MM.1S (cell line): ENCODE measurements around the gene ETV6.

Experiments used
- DNase-seq: peaks from one replicate; pipeline ENCODE4 v3.0.0-alpha.2; 2015
- H2AFZ ChIP-seq: fragments of 300-600 bp; sonication (generic); 2 replicates; pipeline ENCODE4 v1.6.0; 2016; ENCODE audit warnings: antibody characterized with exemption, low read length
- H3F3A ChIP-seq: fragments of 300-600 bp; sonication (generic); 2 replicates; pipeline ENCODE4 v1.6.1; 2016; ENCODE audit warnings: mild to moderate bottlenecking, antibody characterized with exemption, low read length, moderate library complexity, mixed read lengths; ENCODE audit not compliant: insufficient read depth
- H3K27ac ChIP-seq: fragments of 300-600 bp; sonication (generic); 2 replicates; pipeline ENCODE4 v1.5.1; 2016; ENCODE audit warnings: mild to moderate bottlenecking, low read length
- H3K27me3 ChIP-seq: fragments of 300-600 bp; sonication (generic); replicated peaks from 2 replicates; pipeline ENCODE4 v1.6.0; 2016; ENCODE audit warnings: low read length; ENCODE audit not compliant: insufficient read depth
- H3K36me3 ChIP-seq: fragments of 300-600 bp; sonication (generic); replicated peaks from 2 replicates; pipeline ENCODE4 v1.6.1; 2016; ENCODE audit warnings: mild to moderate bottlenecking, low read length, mixed read lengths; ENCODE audit not compliant: insufficient read depth
- H3K4me1 ChIP-seq: fragments of 300-600 bp; sonication (generic); 2 replicates; pipeline ENCODE4 v1.6.1; 2016; ENCODE audit warnings: low read length, mixed read lengths
- H3K4me2 ChIP-seq: fragments of 300-600 bp; sonication (generic); 2 replicates; pipeline ENCODE4 v1.6.0; 2016; ENCODE audit warnings: low read depth, low read length
- H3K4me3 ChIP-seq: fragments of 300-600 bp; sonication (generic); 2 replicates; pipeline ENCODE4 v1.5.1; 2016; ENCODE audit warnings: low read length, mixed read lengths
- H3K79me2 ChIP-seq: fragments of 300-600 bp; sonication (generic); 2 replicates; pipeline ENCODE4 v1.6.1; 2016; ENCODE audit warnings: mixed run types, low read length, mixed read lengths
- H3K9ac ChIP-seq: fragments of 300-600 bp; sonication (generic); 2 replicates; pipeline ENCODE4 v1.6.1; 2016; ENCODE audit warnings: low read length, mixed read lengths
- H3K9me2 ChIP-seq: fragments of 300-600 bp; sonication (generic); replicated peaks from 2 replicates; pipeline ENCODE4 v1.6.1; 2016; ENCODE audit warnings: mild to moderate bottlenecking, low read length, mixed read lengths; ENCODE audit not compliant: insufficient read depth
- H3K9me3 ChIP-seq: fragments of 300-600 bp; sonication (generic); replicated peaks from 2 replicates; pipeline ENCODE4 v1.6.1; 2016; ENCODE audit warnings: mild to moderate bottlenecking, low read length, mixed read lengths; ENCODE audit not compliant: insufficient read depth
- H4K20me1 ChIP-seq: fragments of 300-600 bp; sonication (generic); 2 replicates; pipeline ENCODE4 v1.6.1; 2016; ENCODE audit warnings: mild to moderate bottlenecking, low read length, moderate library complexity, mixed read lengths; ENCODE audit not compliant: insufficient read depth
- CTCF ChIP-seq: fragments of 300-600 bp; sonication (generic); IDR thresholded peaks from 2 replicates; pipeline ENCODE4 v1.5.1; 2016; ENCODE audit warnings: antibody characterized with exemption, low read length, mixed read lengths
- EZH2 ChIP-seq: fragments of 300-600 bp; sonication (generic); optimal IDR thresholded peaks from 2 replicates; pipeline ENCODE3; 2017; ENCODE audit warnings: low read depth, mild to moderate bottlenecking, antibody characterized with exemption, low read length, mixed read lengths
- EZH2phosphoT487 ChIP-seq: fragments of 300-600 bp; sonication (generic); IDR thresholded peaks from 2 replicates; pipeline ENCODE4 v1.6.1; 2018; ENCODE audit warnings: antibody characterized with exemption, low read length

The ETV6 gene

GRCh38 chr12:11916113-11916512 lies 266.6 kb downstream of the ETV6 start:
- H3K4me3 ChIP-seq: no peak overlapping the region
- H3K4me2 ChIP-seq: no peak overlapping the region
- no peaks in the 10 kb centered on the region for H3K9me2 ChIP-seq
- H3K9ac ChIP-seq: no peak overlapping the region
- H3K79me2 ChIP-seq: no peaks in the 10 kb centered on the region
- H3K27ac ChIP-seq: no peak overlapping the region
- H3K4me1 ChIP-seq: no peaks in the 10 kb centered on the region
- H2AFZ ChIP-seq: no peak overlapping the region
- no peak for DNase-seq
- H4K20me1 ChIP-seq: no peaks in the 10 kb centered on the region
- no peaks in the 10 kb centered on the region for H3K27me3 ChIP-seq
- H3K9me3 ChIP-seq: no peaks in the 10 kb centered on the region
- H3F3A ChIP-seq: no peaks in the 10 kb centered on the region
- H3K36me3 ChIP-seq: no peaks in the 10 kb centered on the region
- TF ChIP-seq EZH2: no peak
- no peak for TF ChIP-seq EZH2phosphoT487
- no peak for TF ChIP-seq CTCF

GRCh38 chr12:11916771-11917170 lies 267.3 kb downstream of the ETV6 start:
- Histone ChIP-seq H3K9me3 (no peaks in the 10 kb centered on the region), H4K20me1 (no peaks in the 10 kb centered on the region), H3K36me3 (no peaks in the 10 kb centered on the region), H2AFZ (no peak overlapping the region), H3F3A (no peaks in the 10 kb centered on the region), H3K9me2 (no peaks in the 10 kb centered on the region), H3K4me3 (no peak overlapping the region), H3K4me1 (no peaks in the 10 kb centered on the region), H3K27ac (no peak overlapping the region), H3K27me3 (no peaks in the 10 kb centered on the region), H3K9ac (no peak overlapping the region), H3K79me2 (no peaks in the 10 kb centered on the region), H3K4me2 (no peak overlapping the region)
- TF ChIP-seq EZH2phosphoT487 (no peak), EZH2 (no peak)
- no peak for DNase-seq

GRCh38 chr12:11917501-11917900 lies 268.0 kb downstream of the ETV6 start:
- H3K4me3 ChIP-seq: no peak overlapping the region
- TF ChIP-seq EZH2phosphoT487 (no peak), EZH2 (no peak), CTCF (no peak)
- H3K79me2 ChIP-seq: no peaks in the 10 kb centered on the region
- no peak overlapping the region for H3K27ac ChIP-seq
- no peaks in the 10 kb centered on the region for H3K27me3 ChIP-seq
- H3K9ac ChIP-seq: no peak overlapping the region
- no peak for DNase-seq
- peaks cover 1% of the 10 kb centered on the region; the same call in 1 of the 2 replicates for H3K4me1 ChIP-seq
- no peaks in the 10 kb centered on the region for H3K9me2 ChIP-seq
- no peaks in the 10 kb centered on the region for H3F3A ChIP-seq
- H4K20me1 ChIP-seq: no peaks in the 10 kb centered on the region
- no peak overlapping the region for H2AFZ ChIP-seq
- H3K36me3 ChIP-seq: no peaks in the 10 kb centered on the region
- H3K4me2 ChIP-seq: no peak overlapping the region
- H3K9me3 ChIP-seq: no peaks in the 10 kb centered on the region

GRCh38 chr12:11920231-11920630 lies 270.8 kb downstream of the ETV6 start:
- no peaks in the 10 kb centered on the region for H3K9me3 ChIP-seq
- no peak overlapping the region for H3K4me2 ChIP-seq
- no peak overlapping the region for H3K27ac ChIP-seq
- no peak overlapping the region for H2AFZ ChIP-seq
- no peak overlapping the region for H3K4me3 ChIP-seq
- no peak for TF ChIP-seq CTCF
- TF ChIP-seq EZH2: no peak
- no peak for TF ChIP-seq EZH2phosphoT487
- no peaks in the 10 kb centered on the region for H3K9me2 ChIP-seq
- no peaks in the 10 kb centered on the region for H3K27me3 ChIP-seq
- no peak for DNase-seq
- H3K9ac ChIP-seq: no peak overlapping the region
- no peaks in the 10 kb centered on the region for H4K20me1 ChIP-seq
- no peaks in the 10 kb centered on the region for H3K79me2 ChIP-seq
- H3K4me1 ChIP-seq: peaks cover 7% of the 10 kb centered on the region; the same call in 1 of the 2 replicates
- H3F3A ChIP-seq: no peaks in the 10 kb centered on the region
- H3K36me3 ChIP-seq: no peaks in the 10 kb centered on the region
